ENCODE data around the gene PSME4. TPM values are rescaled to one million over a fixed set of nuclear protein-coding genes. Genes with fewer than 3 reads are reported as not detected.

Gene PSME4
- total and polyA plus RNA-seq, 4 donors, result 15.4 to 52.8 (median 28.4) TPM

DNA sequence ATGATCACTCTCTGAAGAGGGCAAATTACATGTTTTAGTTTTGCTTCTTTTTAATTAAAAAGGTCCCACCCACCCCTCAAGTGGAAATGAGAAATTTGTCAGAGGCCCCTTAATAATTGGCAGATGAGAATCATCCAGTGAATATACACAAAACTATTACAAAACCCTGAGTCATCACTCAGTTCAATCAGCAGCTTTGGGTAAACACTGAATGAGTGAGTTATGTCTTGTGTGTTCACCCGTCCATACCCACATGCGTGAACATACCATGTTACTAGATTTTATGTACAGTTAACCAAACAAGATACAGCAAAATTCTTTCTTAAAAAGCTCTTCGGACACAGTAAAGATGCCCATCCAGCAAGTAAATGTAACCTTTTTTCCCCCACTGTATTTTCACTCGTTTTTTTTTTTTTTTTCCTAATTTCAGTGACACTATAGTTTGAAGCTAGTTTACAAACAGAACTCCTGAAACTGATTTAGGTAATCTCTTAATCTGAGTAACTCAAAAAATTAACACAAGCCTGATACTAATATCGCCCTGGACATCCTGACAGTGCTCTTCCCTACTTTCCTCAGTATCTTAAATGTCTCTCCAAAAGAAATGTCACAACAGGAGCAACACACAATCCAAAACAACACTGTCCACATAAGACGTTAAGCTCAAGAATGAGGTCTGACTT, 1.4 kb downstream of the PSME4 start:
- no peaks in the 10 kb centered on the region for H3K27me3 ChIP-seq (ENCODE audit: control insufficient read depth in 4 of 4, insufficient read depth in 4 of 4, low read length in 3 of 4)
- H3K27ac ChIP-seq (ENCODE audit: low read depth in 1 of 2, low read length in 2 of 2), result peak overlapping the region; percentile 85 to 98
- no peak for DNase-seq (ENCODE audit: low spot score)
- 3% methylated on average over 6 of the region's 6 CpGs for WGBS
- peak overlapping the region; percentile 77 to 95 (median 78) for H3K4me3 ChIP-seq (ENCODE audit: low read depth in 1 of 3, low read length in 3 of 3)
- TF ChIP-seq FOXA1 (IDR thresholded peaks at IDR 0.05) (peak; percentile 73), HNF4A (conservative IDR thresholded peaks at IDR 0.05) (peak in 1 of 2 donors; percentile 19), JUND (IDR thresholded peaks at IDR 0.05) (peak; percentile 87 to 88), EGR1 (IDR thresholded peaks at IDR 0.05; ENCODE audit: low read depth in 2 of 2) (no peak), SP1 (IDR thresholded peaks at IDR 0.05) (no peak), GABPA (IDR thresholded peaks at IDR 0.05 in 1 of 2, conservative IDR thresholded peaks at IDR 0.05 in 1 of 2) (peak in 1 of 2 donors; percentile 34), FOXA2 (IDR thresholded peaks at IDR 0.05) (peak; percentile 86)
- TF ChIP-seq, protein P1, sequence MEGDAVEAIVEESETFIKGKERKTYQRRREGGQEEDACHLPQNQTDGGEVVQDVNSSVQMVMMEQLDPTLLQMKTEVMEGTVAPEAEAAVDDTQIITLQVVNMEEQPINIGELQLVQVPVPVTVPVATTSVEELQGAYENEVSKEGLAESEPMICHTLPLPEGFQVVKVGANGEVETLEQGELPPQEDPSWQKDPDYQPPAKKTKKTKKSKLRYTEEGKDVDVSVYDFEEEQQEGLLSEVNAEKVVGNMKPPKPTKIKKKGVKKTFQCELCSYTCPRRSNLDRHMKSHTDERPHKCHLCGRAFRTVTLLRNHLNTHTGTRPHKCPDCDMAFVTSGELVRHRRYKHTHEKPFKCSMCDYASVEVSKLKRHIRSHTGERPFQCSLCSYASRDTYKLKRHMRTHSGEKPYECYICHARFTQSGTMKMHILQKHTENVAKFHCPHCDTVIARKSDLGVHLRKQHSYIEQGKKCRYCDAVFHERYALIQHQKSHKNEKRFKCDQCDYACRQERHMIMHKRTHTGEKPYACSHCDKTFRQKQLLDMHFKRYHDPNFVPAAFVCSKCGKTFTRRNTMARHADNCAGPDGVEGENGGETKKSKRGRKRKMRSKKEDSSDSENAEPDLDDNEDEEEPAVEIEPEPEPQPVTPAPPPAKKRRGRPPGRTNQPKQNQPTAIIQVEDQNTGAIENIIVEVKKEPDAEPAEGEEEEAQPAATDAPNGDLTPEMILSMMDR (IDR thresholded peaks at IDR 0.05; ENCODE audit: low read depth, low read length, missing input control), result no peak
- TF ChIP-seq, protein P2, sequence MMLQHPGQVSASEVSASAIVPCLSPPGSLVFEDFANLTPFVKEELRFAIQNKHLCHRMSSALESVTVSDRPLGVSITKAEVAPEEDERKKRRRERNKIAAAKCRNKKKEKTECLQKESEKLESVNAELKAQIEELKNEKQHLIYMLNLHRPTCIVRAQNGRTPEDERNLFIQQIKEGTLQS (IDR thresholded peaks at IDR 0.05), result peak; percentile 88
- no peaks in the 10 kb centered on the region for H3K9me3 ChIP-seq (ENCODE audit: control insufficient read depth in 4 of 4, low read length in 3 of 4)
- peaks cover 0 to 4% (median 0%) of the 10 kb centered on the region in 4 donors for H3K36me3 ChIP-seq (ENCODE audit: control insufficient read depth in 4 of 4, insufficient read depth in 3 of 4, low read depth in 1 of 4, low read length in 3 of 4)
- H3K4me1 ChIP-seq (ENCODE audit: control insufficient read depth in 4 of 4, insufficient read depth in 4 of 4, low read length in 3 of 4), result peaks cover 3 to 21% (median 12%) of the 10 kb centered on the region in 4 donors
- H3K9ac ChIP-seq (ENCODE audit: low read depth in 1 of 2, low read length in 2 of 2), result peak overlapping the region; percentile 92 to 98

DNA sequence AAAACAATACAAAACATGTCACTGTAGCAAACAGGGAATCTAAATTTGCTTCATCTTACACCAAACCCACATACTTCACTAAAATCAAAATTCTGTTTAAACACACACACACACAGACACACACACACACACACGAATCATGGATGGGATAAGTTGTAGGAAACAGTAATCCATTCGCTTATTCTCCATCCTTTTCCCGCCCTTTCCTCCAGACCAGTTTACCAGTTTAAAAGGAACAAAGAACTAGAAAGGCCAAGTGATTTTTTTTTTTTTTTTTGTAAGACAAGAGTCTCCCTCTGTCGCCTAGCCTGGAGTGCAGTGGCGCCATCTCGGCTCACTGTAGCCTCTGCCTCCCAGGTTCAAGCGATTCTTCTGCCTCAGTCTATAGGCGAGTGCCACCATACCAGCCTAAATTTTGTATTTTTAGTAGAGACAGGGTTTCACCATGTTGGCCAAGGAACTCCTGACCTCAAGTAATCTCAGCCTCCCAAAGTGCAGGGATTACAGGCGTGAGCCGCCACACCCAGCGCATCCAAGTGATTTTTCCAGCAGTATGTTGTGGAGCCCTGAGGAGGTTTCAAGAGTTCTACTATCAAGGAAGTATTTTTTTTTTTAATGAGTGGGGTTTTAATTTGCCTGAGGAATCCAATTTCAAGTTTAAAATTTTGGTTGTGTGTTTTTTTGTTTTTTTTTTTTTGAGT, 5.7 kb downstream of the PSME4 start:
- H3K27ac ChIP-seq (ENCODE audit: low read depth in 1 of 2, low read length in 2 of 2), result no peak overlapping the region
- WGBS, result 94% methylated on average over 11 of the region's 11 CpGs
- H3K9me3 ChIP-seq (ENCODE audit: control insufficient read depth in 4 of 4, low read length in 3 of 4), result no peaks in the 10 kb centered on the region
- no peak for TF ChIP-seq FOXA1 (IDR thresholded peaks at IDR 0.05)
- TF ChIP-seq FOXA2 (IDR thresholded peaks at IDR 0.05), result no peak
- no peak for TF ChIP-seq TAF1 (conservative IDR thresholded peaks at IDR 0.05)
- no peak for TF ChIP-seq YY1 (IDR thresholded peaks at IDR 0.05)
- TF ChIP-seq, protein P3, sequence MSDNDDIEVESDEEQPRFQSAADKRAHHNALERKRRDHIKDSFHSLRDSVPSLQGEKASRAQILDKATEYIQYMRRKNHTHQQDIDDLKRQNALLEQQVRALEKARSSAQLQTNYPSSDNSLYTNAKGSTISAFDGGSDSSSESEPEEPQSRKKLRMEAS (IDR thresholded peaks at IDR 0.05), result no peak
- no peak for TF ChIP-seq HNF4G (IDR thresholded peaks at IDR 0.05)
- TF ChIP-seq, protein P2 (IDR thresholded peaks at IDR 0.05), result no peak
- TF ChIP-seq, protein P4, sequence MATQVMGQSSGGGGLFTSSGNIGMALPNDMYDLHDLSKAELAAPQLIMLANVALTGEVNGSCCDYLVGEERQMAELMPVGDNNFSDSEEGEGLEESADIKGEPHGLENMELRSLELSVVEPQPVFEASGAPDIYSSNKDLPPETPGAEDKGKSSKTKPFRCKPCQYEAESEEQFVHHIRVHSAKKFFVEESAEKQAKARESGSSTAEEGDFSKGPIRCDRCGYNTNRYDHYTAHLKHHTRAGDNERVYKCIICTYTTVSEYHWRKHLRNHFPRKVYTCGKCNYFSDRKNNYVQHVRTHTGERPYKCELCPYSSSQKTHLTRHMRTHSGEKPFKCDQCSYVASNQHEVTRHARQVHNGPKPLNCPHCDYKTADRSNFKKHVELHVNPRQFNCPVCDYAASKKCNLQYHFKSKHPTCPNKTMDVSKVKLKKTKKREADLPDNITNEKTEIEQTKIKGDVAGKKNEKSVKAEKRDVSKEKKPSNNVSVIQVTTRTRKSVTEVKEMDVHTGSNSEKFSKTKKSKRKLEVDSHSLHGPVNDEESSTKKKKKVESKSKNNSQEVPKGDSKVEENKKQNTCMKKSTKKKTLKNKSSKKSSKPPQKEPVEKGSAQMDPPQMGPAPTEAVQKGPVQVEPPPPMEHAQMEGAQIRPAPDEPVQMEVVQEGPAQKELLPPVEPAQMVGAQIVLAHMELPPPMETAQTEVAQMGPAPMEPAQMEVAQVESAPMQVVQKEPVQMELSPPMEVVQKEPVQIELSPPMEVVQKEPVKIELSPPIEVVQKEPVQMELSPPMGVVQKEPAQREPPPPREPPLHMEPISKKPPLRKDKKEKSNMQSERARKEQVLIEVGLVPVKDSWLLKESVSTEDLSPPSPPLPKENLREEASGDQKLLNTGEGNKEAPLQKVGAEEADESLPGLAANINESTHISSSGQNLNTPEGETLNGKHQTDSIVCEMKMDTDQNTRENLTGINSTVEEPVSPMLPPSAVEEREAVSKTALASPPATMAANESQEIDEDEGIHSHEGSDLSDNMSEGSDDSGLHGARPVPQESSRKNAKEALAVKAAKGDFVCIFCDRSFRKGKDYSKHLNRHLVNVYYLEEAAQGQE (IDR thresholded peaks at IDR 0.05), result no peak
- TF ChIP-seq, protein P1 (IDR thresholded peaks at IDR 0.05; ENCODE audit: low read depth, low read length, missing input control), result no peak
- no peak for TF ChIP-seq EGR1 (IDR thresholded peaks at IDR 0.05; ENCODE audit: low read depth in 2 of 2)
- no peak for TF ChIP-seq JUND (IDR thresholded peaks at IDR 0.05)
- no peak for TF ChIP-seq HNF4A (conservative IDR thresholded peaks at IDR 0.05)
- no peak for TF ChIP-seq RAD21 (IDR thresholded peaks at IDR 0.05)
- no peak for TF ChIP-seq NR2F2 (IDR thresholded peaks at IDR 0.05)
- TF ChIP-seq, protein P5, sequence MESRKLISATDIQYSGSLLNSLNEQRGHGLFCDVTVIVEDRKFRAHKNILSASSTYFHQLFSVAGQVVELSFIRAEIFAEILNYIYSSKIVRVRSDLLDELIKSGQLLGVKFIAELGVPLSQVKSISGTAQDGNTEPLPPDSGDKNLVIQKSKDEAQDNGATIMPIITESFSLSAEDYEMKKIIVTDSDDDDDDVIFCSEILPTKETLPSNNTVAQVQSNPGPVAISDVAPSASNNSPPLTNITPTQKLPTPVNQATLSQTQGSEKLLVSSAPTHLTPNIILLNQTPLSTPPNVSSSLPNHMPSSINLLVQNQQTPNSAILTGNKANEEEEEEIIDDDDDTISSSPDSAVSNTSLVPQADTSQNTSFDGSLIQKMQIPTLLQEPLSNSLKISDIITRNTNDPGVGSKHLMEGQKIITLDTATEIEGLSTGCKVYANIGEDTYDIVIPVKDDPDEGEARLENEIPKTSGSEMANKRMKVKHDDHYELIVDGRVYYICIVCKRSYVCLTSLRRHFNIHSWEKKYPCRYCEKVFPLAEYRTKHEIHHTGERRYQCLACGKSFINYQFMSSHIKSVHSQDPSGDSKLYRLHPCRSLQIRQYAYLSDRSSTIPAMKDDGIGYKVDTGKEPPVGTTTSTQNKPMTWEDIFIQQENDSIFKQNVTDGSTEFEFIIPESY (IDR thresholded peaks at IDR 0.05), result no peak
- no peak for TF ChIP-seq RXRA (IDR thresholded peaks at IDR 0.05)
- TF ChIP-seq GABPA (IDR thresholded peaks at IDR 0.05 in 1 of 2, conservative IDR thresholded peaks at IDR 0.05 in 1 of 2), result no peak
- no peak for TF ChIP-seq SP1 (IDR thresholded peaks at IDR 0.05)
- DNase-seq (ENCODE audit: low spot score), result no peak
- H3K27me3 ChIP-seq (ENCODE audit: control insufficient read depth in 4 of 4, insufficient read depth in 4 of 4, low read length in 3 of 4), result no peaks in the 10 kb centered on the region
- H3K4me1 ChIP-seq (ENCODE audit: control insufficient read depth in 4 of 4, insufficient read depth in 4 of 4, low read length in 3 of 4), result peaks cover 4 to 17% (median 11%) of the 10 kb centered on the region in 4 donors
- H3K36me3 ChIP-seq (ENCODE audit: control insufficient read depth in 4 of 4, insufficient read depth in 3 of 4, low read depth in 1 of 4, low read length in 3 of 4), result no peaks in the 10 kb centered on the region
- H3K9ac ChIP-seq (ENCODE audit: low read depth in 1 of 2, low read length in 2 of 2), result no peak overlapping the region
- no peak overlapping the region for H3K4me3 ChIP-seq (ENCODE audit: low read depth in 1 of 3, low read length in 3 of 3)

Data from liver (tissue), 9 donors.